Kidney glomerular epithelial cell (primary cell): ENCODE measurements around the gene RNGTT.
"Not testable (repeated sequence)": the region's sequence is repeated elsewhere in the genome, so short reads cannot be mapped to it uniquely, and the experiment has no call there.

ENCODE experiments used
- DNase-seq: peaks from one replicate; lab custom pipeline; 2025; lab: John Stamatoyannopoulos, UW

Gene RNGTT

DNA sequence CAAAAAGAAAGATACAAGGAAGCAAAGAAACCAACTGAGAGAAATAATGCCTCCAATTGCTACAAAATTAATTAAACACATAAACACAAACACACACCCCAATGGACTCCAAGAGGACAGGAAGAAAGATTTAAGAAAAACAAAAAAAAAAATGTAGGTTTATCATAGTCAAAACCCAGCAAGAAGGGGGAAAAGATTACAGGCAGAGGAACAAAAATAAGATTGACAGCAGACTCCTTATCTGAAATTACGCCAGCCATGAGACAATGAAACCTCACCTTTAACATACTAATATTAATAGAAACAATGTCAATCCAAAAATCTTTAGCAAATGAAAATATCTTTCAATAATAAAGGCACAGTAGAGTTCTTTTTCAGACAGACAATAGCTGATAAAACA, 155.8 kb downstream of the RNGTT start:
- DNase-seq, result no peak

DNA sequence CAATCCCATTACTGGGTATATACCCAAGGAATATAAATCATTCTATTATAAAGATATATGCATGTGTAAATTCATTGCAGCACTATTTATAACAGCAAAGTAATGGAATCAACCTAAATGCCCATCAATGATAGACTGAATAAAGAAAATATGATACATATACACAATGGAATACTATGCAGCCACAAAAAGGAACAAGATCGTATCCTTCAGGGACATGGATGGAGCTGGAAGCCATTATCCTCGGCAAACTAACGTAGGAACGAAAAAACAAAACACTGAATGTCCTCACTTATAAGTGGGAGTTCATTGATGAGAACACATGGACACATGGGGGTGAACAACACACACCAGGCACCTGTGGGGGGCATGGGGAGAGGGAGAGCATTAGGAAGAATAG, 156.7 kb downstream of the RNGTT start:
- DNase-seq, result no peak

DNA sequence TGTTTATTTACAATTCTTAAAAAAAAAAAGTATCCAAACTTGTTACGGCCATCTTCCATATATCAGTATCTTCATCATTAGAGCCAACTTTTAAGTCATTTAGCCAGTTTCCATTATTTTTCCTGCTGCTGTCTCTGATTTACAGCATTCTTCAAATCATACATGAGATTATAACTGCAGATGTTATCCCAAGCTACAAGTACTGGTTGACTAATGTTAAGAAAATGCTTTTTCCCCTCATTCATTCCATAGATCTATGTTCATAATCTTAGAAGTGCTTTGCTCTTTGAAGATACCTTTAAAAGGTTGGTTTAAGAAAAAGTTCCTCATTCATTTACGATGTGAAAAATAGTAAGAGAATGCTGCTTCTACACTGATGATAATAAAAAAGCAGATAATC, 158.7 kb downstream of the RNGTT start:
- DNase-seq, result no peak

DNA sequence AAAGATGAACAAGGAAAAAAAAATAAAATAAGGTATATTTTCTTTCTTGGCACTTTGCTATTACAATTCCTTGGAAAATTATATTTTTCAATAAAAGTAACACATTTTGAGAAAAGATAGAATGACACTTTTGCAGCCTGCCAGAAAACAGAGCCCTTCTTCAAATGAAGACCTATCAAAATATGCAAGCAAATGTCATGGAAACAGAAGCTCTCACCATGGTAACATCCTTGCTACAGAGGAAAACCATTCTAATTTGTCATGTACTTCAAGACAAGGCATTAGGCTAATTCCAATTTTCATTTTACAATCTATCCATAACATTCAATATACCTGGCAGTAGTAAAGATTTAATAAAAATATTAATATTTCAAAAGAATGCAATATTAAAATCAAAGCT, 177.9 kb downstream of the RNGTT start:
- no peak for DNase-seq

DNA sequence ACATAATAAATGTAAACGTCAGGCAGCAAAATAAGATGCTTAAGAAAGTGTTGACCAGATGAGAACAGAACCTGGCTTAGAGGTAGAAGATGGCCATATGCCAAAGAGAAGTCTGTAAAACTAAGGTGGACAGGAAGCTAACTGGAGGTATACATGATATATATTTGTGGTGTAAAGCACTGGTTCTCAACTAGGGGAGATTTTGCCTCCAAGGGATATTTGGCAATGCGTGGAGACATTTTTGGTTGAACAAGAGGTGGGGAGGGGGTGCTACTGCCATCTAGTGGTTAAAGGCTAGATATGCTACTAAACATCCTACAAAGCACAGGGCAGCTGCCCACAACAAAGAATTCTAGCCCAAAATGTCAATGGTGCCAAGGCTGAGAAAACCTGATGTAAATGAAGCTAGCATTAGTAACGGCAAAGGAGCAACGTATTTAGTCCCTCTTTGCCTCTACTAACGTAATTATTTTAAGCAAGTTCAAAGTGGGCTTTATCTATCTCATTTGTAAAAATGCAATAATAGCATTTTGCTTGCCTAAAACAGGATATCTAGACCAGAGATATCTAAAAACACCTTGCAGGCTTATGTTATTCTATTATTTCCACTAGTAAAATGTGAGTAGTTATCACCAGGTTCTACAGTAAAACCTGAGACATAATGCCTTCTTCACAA, 182.6 kb downstream of the RNGTT start:
- peak; percentile 65 for DNase-seq

DNA sequence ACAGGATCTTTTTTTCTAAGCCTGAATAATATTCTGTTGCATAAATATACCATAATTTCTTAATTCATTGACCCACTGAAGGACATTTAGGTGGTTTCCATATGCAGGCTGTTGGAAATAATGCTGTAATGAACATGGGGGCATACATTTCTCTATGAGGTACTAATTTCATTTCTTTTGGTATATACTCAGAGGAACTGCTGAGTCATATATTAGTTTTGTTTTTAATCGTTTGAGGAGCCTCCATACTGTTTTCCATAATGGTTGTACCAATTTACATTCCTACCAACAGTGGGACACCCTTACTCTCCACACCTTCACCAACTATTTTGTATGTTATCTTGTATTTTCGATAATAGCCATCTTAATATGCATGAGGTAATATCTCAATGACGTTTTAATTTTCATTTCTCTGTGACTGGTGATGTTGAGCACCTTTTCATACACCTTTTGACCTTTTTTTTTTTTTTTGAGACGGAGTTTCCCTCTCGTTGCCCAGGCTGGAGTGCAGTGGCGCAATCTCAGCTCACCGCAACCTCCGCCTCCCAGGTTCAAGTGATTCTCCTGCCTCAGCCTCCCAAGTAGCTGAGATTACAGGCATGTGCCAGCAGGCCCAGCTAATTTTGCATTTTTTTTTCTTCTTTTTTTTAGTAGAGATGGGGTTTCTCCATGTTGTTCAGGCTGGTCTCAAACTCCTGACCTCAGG, 187.4 kb downstream of the RNGTT start:
- DNase-seq, result no peak

DNA sequence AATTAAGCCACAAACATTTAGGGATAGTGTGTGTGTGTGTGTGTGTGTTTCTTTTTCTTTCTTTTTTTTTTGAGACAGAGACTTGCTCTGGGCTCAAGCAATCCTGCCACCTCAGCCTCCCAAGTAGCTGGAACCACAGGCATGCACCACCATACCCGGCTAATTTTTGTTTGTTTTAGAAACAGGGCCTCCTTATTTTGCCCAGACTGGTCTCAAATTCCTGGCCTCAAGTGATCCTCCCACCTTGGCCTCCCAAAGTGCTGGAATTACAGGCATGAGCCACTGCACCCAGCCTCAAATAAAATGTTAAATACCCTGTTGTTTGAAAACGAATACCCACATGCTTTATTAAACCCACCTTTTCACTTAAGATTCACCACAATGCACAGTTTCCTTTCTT, 195.3 kb downstream of the RNGTT start:
- DNase-seq, result not testable (repeated sequence)

DNA sequence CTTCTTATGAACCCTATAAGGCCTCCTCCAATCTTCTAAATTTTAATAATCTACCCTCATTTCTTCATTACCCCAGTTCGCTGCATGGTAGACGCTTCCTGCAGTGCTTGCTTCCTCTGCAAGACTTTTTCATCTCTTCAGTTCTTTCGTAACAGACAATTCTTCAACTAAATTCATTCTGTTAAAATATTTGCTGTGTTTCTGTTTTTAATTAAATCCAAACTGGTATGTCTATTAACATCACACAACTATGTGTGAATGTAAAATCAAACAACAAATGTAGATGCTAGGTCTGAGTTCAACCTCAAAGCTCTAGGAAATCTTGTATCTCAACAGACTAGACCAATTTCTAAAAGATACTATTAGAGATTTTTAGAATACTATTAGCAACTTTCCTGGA, 199.3 kb downstream of the RNGTT start:
- no peak for DNase-seq

DNA sequence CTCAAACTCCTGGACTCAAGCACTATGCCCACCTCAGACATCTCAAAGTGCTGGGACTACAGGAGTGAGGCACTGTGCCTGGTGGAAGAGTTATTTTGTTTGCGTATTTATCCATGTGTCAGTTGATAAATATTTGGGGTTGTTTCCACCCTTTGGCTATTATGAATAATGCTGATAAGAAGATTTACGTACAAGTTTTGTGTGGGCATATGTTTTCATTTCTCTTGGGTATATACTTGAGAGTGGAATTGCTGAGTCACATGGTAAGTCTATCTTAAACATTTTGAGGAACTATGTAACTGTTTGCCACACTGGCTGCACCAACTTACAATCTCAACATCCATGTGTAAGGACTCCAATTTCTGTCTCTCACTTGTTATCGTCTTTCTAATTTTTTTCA, 200.3 kb downstream of the RNGTT start:
- DNase-seq, result no peak

DNA sequence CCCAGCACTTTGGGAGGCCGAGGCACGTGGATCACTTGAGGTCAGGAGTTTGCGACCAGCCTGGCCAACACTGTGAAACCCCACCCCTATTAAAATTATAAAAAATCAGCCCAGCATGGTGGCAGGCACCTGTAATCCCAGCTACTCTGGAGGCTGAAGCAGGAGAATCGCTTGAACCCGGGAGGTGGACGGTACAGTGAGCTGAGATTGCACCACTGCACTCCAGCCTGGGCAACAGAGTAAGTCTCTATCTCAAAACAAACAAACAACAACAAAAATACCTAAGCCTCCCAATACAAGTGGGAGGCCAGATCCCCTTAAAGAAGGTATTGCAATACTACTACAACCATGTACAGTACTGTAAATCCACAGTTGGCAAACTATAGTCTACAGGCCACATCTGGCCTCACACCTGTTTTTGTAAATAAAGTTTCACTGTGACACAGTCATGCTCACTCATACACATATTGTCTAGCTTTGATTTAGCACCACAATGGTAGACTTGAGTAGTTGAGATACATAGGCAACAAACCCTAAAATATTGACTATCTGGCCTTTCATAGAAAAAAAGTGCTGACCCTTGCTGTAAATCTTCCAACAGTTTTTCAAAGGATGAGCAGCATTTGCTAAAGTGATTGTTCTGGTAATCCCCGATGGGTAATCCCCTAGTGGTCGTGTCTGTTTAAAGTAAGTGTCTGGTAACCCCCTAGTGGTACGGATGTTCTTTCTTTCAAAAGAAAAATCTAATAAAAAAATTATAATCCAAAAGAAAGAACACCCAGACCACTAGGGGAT, 202.0 kb downstream of the RNGTT start:
- DNase-seq, result no peak

DNA sequence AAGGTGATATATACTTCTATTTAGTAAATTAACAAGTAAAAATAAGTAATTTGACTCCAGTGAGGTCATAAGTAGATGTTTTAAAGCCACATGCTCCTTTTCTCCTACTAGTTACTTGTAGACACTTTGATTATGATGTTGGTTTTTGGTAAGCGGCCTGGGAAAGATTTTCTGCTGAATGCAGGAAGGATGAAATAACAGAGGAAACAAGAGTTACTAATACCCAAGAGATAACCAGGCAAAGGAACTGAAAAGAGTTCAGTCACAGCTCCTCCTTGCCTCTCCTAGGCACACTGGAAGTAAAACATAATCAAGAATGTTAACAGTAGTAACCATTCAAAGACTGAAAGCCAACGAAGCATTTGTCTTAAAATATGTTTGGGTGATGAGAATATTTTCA, 203.3 kb downstream of the RNGTT start:
- no peak for DNase-seq

DNA sequence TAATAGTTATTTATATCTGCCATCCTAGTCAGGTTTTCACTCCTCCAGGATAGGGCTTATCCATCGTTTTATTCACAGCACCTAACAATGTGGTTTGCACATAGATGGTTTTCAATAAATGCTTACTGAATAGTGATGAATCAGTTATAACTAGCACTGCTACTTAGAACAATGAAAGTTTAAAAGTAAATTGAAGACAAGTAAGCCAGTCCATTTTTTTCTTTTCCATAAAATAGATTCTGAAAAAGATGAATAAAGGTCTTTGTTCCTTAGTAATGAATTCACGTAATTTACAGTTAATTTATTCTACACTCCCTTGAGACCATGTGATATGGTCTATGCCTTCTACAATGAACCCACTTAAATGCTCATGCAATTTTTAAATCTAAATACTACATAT, 212.5 kb downstream of the RNGTT start:
- no peak for DNase-seq

DNA sequence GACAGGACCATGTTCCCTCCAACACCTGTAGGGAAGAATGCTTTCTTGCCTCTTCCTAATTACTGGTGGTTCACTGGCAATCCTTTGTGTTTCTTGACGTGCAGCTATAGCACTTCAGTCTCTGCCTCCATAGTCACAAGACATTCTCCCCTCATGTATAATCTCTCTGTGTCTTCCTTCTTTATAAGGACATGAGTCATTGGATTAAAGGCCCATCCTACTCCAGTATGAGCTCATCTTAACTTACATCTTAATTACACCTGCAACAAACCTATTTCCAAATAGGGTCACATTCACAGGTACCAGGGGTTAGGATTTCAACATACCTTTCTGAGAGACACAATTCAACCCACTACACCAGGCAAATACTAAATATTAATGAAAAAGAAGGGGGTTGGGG, 213.6 kb downstream of the RNGTT start:
- no peak for DNase-seq

DNA sequence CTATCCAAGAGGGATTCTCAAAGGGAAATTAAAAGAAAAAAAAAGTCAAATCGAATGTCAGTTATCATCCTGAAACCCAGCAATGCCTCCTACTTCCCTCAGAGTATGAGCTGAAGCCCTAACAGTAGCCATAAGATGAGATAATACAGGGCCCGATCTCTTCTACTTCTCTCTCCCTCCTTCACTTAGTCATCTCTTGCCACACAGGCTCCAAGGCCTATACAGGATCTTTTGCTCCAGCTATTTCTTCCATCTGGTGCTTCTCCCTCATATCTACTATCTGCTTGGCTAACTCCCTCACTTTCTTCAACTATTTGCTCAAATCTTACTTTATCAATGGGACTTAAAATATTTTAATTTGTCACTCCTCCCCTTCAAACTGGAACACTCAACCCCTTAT, 215.3 kb downstream of the RNGTT start:
- DNase-seq, result no peak

DNA sequence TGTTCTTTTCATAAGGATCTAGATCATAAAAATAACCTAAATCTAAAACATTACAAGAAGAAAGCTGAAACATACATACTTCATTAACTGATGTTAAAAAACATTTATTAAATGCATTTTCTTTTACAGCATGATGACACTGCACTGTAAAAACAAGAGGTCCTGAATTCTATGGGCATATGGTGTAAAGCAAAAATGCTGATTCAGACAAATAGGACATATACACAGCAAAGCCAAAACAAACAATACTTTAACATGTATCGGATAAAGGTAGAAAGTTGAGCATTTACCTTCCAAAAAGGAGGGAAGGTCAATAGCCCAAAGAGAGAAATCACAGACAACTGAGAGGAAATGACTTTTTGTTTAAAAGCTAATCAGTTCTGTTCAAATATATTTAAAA, 221.5 kb downstream of the RNGTT start:
- no peak for DNase-seq

DNA sequence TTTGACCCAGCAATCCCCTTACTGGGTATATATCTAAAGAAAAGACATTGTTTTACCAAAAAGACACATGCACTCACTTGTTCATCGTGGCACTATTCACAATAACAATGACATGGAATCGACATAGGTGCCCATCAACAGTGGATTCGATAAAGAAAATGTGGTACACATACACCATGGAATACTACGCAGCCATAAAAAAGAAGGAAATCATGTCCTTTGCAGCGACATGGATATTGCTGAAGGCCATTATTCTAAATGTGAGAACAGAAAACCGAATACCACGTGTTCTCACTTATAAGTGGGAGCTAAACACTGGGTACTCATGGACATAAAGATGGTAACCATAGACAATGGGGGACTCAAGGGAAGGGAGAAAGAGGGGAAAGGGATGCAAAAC, 222.3 kb downstream of the RNGTT start:
- DNase-seq, result no peak

DNA sequence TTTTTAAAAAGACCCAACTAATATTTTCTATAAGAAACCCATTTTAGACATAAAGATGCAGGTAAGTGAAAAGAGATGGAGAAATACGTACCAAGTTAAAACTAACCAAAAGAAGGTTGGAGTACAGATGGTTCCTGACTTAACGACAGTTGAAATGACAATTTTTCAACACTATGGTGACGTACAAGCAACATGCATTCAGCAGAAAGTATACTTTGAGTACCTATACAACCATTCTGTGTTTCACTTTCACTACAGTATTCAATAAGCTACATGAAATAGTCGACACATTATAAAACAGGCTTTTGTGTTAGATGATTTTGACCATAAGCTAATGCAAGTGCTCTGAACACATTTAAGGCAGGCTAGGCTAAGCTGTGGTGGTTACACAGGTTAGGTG, 228.9 kb downstream of the RNGTT start:
- no peak for DNase-seq

DNA sequence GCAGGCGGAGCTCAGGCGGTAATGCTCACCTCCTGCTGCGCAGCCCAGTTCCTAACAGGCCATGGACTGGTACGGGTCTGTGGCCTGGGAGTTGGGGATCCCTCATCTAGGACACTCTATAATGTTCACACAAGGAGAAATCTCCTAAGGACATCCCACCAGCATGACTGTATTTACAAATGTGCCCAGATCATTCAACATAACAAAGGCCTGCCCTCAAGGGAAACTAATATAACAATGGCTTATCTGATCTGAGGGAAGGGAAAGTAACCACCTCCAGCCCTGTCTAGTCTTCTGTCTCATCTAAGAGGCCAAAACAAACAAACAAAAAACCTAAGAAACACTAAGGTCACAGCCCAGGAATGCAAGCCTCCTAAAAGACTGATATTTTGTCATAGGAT, 232.8 kb downstream of the RNGTT start:
- peak; percentile 57 for DNase-seq

DNA sequence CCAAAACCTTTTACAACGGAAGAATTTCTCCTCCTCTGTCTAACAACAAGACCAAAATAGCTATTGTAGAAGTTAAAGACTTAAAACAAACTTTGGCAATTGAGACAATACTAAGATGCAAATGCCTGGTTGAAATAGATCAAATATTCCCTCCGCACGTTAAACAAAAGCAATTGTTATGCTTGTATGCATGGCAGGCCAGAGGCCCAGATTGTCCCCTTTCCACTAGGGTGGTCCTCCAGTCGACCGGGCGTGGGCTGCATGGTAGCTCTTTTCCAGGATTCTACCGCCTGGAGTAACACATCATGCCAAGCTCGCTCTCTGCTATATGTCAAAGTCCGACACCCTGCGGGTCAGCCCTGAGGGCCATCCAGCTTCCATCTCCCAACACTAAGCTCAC, 234.7 kb downstream of the RNGTT start:
- no peak for DNase-seq

DNA sequence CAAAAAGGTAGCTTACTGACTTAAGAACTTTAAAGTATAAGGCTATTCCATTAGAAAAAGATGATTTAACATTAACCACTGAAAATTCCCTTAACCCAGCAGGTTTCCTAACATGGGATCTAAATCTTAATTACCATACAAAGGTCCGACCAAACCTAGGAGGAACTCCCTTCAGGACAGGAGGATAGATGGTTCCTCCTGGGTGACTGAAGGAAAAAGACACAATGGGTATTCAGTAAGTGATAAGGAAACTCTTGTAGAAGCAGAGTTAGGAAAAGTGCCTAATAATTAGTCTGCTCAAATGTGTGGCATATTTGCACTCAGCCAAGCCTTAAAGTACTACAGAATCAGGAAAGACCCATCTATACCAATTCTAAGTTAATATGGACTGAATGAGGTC, 237.0 kb downstream of the RNGTT start:
- not testable (repeated sequence) for DNase-seq

DNA sequence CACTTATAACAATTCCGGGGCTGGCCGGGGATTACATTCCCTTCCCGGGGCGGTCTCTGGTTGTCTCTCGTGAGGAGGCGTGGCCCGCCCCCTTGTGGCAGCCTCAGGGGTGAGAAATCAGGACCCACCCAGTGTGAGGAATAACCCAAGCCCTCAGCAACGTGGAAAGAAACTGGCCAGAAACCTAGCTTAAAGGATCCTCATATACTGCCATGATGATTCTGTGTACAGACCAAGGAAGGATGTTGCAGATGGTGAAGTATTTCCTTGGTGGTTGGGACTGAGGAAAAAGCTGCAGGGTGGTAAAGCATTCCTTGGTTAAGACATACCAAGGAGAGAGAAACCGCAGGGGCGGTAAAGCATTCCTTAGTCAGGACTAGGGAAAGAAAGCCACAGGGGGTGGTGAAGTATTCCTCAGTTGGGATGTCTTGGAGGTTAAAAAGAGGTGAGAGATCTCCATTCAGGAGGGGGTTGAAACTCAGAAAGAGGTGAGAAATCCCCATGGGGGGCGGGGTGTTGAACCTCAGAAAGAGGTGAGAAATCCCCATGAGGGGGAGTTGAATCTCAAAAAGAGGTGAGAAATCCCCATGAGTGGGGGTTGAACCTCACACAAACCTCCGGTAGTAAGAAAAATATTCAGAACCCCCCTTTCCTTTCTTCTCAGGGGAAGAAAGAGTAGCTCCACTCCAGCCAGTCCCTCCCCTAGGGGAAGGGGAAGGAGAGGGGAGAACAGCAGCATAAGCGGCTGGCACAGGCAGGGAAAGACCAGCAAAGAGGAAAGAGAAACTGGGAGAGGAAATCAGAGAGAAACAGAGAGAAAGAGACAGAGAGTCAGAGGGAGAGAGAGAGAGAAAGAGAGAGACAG, 238.1 kb downstream of the RNGTT start:
- DNase-seq, result peak; percentile 39

DNA sequence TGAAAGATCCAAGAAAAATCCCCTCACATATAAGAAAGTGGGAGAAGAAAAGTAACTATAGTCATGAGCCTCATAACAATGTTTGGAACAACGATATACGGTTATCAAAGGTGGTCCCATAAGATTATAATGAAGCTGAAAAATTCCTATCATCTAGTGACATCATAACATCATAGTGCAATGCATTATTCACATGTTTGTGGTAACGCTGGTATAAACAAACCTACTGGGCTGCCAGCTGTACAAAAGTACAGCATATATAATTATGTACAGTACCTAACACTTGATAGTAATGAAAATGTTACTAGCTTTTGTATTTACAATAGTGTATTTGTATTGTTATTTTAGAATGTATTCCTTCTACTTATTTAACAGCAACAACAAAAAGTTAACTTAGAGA, 240.7 kb downstream of the RNGTT start:
- DNase-seq, result no peak
